ENCODE measurements around the gene WNT5A. TPM values are rescaled to one million over a fixed set of nuclear protein-coding genes. Genes with fewer than 3 reads are reported as not detected.

WNT5A gene
- total RNA-seq, 2 experiments from 2014 or later, result not detected

GRCh38 chr3:55471084-55471483 is 16.0 kb downstream of the WNT5A start:
- no peak for DNase-seq
- H3K27me3 Mint-ChIP-seq, result peaks cover 4% of the 10 kb centered on the region
- no peak overlapping the region for H3K27ac Mint-ChIP-seq
- intact Hi-C loops (cut with micrococcal nuclease), result no loop called here
- no peaks in the 10 kb centered on the region for H3K9me3 Mint-ChIP-seq
- POLR2A ChIA-PET, result no interaction called here
- H3K4me3 Mint-ChIP-seq, result no peak overlapping the region
- CTCF ChIA-PET, result no interaction called here
- H3K4me1 Mint-ChIP-seq (ENCODE audit: low read depth), result no peaks in the 10 kb centered on the region
- H3K36me3 Mint-ChIP-seq, result no peaks in the 10 kb centered on the region

DNA sequence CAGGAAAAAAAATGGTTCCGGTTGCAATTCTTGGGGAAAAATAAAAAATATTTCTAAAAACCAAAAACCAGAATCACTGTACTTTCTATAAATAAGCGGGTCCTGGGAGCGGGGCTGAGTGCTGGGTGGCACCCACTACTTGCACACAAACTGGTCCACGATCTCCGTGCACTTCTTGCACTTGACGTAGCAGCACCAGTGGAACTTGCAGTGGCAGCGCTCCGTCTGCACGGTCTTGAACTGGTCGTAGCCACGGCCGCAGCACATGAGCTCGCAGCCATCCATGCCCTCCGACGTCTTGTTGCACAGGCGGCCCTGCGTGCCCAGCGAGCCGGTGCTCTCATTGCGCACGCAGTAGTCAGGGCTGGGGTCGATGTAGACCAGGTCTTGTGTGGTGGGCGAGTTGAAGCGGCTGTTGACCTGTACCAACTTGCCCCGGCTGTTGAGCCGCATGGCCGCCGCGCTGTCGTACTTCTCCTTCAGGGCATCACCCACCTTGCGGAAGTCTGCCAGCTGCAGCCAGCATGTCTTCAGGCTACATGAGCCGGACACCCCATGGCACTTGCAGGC is 17.1 kb downstream of the WNT5A start:
- H3K36me3 Mint-ChIP-seq, result no peaks in the 10 kb centered on the region
- POLR2A ChIA-PET, result no interaction called here
- peaks cover 5% of the 10 kb centered on the region for H3K27me3 Mint-ChIP-seq
- no peak for DNase-seq
- H3K4me1 Mint-ChIP-seq (ENCODE audit: low read depth), result no peaks in the 10 kb centered on the region
- H3K27ac Mint-ChIP-seq, result no peak overlapping the region
- H3K4me3 Mint-ChIP-seq, result no peak overlapping the region
- no peaks in the 10 kb centered on the region for H3K9me3 Mint-ChIP-seq
- intact Hi-C loops (cut with micrococcal nuclease), result no loop called here
- CTCF ChIA-PET, result interaction anchor here (0.6 kb wide), 1 partner anchor 578 kb away, joined by 3 read pairs; no protein-coding TSS in a partner anchor

DNA sequence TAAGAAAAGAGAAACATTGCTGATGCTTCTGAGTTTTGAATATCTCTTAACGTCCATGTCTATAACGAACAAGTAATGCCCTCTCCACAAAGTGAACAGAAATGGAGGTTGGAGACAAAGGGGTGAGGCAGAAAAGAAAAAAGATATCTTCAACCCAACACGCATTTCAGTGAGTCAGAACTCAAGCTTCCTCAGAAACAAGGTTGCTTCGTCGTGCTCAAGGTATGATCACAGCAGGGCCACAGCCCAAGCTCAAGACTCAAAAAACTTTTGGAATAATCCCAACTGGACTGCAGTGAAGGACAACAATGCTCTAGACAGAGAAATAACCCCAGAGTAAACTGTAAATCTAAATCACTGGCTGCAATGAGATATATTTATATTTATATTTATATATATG is 18.9 kb downstream of the WNT5A start:
- H3K36me3 Mint-ChIP-seq, result no peaks in the 10 kb centered on the region
- H3K4me3 Mint-ChIP-seq, result no peak overlapping the region
- H3K9me3 Mint-ChIP-seq, result no peaks in the 10 kb centered on the region
- peaks cover 5% of the 10 kb centered on the region for H3K27me3 Mint-ChIP-seq
- H3K4me1 Mint-ChIP-seq (ENCODE audit: low read depth), result no peaks in the 10 kb centered on the region
- H3K27ac Mint-ChIP-seq, result no peak overlapping the region
- DNase-seq, result no peak
- POLR2A ChIA-PET, result no interaction called here
- CTCF ChIA-PET, result interaction anchor here (0.6 kb wide), 1 partner anchor 121 kb away, joined by 3 read pairs; no protein-coding TSS in a partner anchor
- intact Hi-C loops (cut with micrococcal nuclease), result no loop called here

GRCh38 chr3:55467099-55467498 is 20.0 kb downstream of the WNT5A start:
- intact Hi-C loops (cut with micrococcal nuclease), result no loop called here
- no peak overlapping the region for H3K27ac Mint-ChIP-seq
- H3K36me3 Mint-ChIP-seq, result no peaks in the 10 kb centered on the region
- CTCF ChIA-PET, result no interaction called here
- H3K9me3 Mint-ChIP-seq, result no peaks in the 10 kb centered on the region
- H3K4me3 Mint-ChIP-seq, result no peak overlapping the region
- peaks cover 5% of the 10 kb centered on the region for H3K27me3 Mint-ChIP-seq
- DNase-seq, result no peak
- H3K4me1 Mint-ChIP-seq (ENCODE audit: low read depth), result no peaks in the 10 kb centered on the region
- POLR2A ChIA-PET, result no interaction called here

GRCh38 chr3:55466526-55466925 is 20.6 kb downstream of the WNT5A start:
- no peak for DNase-seq
- H3K4me3 Mint-ChIP-seq, result no peak overlapping the region
- H3K27ac Mint-ChIP-seq, result no peak overlapping the region
- H3K9me3 Mint-ChIP-seq, result no peaks in the 10 kb centered on the region
- intact Hi-C loops (cut with micrococcal nuclease), result no loop called here
- no peaks in the 10 kb centered on the region for H3K36me3 Mint-ChIP-seq
- ChIA-PET CTCF (no interaction called here), POLR2A (no interaction called here)
- H3K27me3 Mint-ChIP-seq, result peaks cover 2% of the 10 kb centered on the region
- H3K4me1 Mint-ChIP-seq (ENCODE audit: low read depth), result no peaks in the 10 kb centered on the region

DNA sequence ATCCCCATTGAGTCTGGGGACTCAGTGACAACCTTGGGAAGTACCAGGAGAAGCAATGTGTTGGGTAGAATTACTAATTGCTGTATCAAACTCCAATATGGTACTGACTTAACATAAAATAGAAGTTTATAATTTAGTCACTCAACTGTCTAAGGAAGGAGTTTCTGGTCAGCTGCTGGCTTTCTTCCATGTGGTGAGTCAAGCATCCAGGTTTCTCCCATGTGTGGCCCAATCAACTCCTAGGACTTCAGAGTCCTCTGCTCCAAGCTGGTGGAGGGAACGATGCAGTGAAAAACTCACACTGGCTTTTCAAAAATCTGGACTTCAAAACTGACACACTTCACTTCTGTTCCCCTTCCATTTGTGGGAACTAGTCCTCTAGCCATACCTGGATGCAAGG is 25.2 kb downstream of the WNT5A start:
- intact Hi-C loops (cut with micrococcal nuclease), result no loop called here
- DNase-seq, result no peak
- H3K27me3 Mint-ChIP-seq, result peaks cover 2% of the 10 kb centered on the region
- no peaks in the 10 kb centered on the region for H3K4me1 Mint-ChIP-seq (ENCODE audit: low read depth)
- ChIA-PET CTCF (no interaction called here), POLR2A (no interaction called here)
- H3K36me3 Mint-ChIP-seq, result no peaks in the 10 kb centered on the region
- H3K9me3 Mint-ChIP-seq, result peaks cover 2% of the 10 kb centered on the region
- H3K27ac Mint-ChIP-seq, result no peak overlapping the region
- no peak overlapping the region for H3K4me3 Mint-ChIP-seq

DNA sequence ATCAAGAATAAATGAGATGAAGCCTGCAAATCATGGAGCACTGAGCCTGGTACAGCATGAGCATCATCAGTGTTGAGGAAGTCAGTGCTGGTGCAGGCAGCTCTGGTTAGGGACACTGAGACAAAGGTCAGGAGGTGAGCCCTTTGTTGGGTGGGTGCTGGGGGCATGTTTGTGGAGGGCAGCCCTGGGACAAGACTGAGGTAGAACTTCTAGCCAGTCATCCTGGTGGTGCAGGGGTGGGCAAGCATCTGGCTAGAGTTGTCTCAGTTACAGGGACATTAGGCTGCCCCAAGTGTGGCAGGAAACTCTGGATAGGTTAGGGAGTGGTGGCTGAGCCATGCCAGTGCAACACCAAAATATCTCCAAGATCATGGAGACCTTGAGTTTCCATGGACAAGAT is 27.3 kb downstream of the WNT5A start:
- no peak for DNase-seq
- intact Hi-C loops (cut with micrococcal nuclease), result no loop called here
- H3K4me3 Mint-ChIP-seq, result no peak overlapping the region
- CTCF ChIA-PET, result no interaction called here
- no peaks in the 10 kb centered on the region for H3K36me3 Mint-ChIP-seq
- no peak overlapping the region for H3K27ac Mint-ChIP-seq
- H3K4me1 Mint-ChIP-seq (ENCODE audit: low read depth), result no peaks in the 10 kb centered on the region
- H3K27me3 Mint-ChIP-seq, result no peaks in the 10 kb centered on the region
- POLR2A ChIA-PET, result no interaction called here
- peaks cover 2% of the 10 kb centered on the region for H3K9me3 Mint-ChIP-seq

GRCh38 chr3:55458181-55458790 is 28.8 kb downstream of the WNT5A start:
- POLR2A ChIA-PET, result no interaction called here
- Mint-ChIP-seq H3K27ac (no peak overlapping the region), H3K27me3 (no peaks in the 10 kb centered on the region), H3K4me3 (no peak overlapping the region), H3K36me3 (no peaks in the 10 kb centered on the region), H3K4me1 (ENCODE audit: low read depth) (no peaks in the 10 kb centered on the region), H3K9me3 (peaks cover 2% of the 10 kb centered on the region)
- intact Hi-C loops (cut with micrococcal nuclease), result no loop called here
- no peak for DNase-seq
- CTCF ChIA-PET, result no interaction called here

DNA sequence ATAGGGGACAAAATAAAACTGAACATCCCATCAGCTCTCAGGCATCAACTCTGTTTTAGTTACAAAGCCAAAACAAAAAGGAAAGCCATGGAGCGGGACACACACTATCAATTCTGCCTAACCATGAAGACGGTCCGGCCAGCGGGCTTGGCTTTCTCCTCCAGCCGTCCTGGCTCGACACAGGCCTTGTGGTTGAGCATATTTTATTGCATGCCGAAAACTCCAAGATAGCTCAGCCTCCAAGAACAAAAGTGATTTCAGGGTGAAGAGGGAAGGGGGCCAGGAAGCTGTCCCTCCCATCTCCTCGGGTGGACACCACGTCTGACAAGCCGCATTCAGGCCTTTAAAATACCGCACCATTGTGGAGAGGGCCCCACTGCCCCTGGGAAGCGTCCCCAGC is 31.2 kb downstream of the WNT5A start:
- Mint-ChIP-seq H3K36me3 (no peaks in the 10 kb centered on the region), H3K9me3 (peaks cover 2% of the 10 kb centered on the region), H3K27ac (no peak overlapping the region), H3K27me3 (no peaks in the 10 kb centered on the region), H3K4me3 (no peak overlapping the region), H3K4me1 (ENCODE audit: low read depth) (no peaks in the 10 kb centered on the region)
- ChIA-PET POLR2A (no interaction called here), CTCF (no interaction called here)
- intact Hi-C loops (cut with micrococcal nuclease), result no loop called here
- DNase-seq, result no peak

DNA sequence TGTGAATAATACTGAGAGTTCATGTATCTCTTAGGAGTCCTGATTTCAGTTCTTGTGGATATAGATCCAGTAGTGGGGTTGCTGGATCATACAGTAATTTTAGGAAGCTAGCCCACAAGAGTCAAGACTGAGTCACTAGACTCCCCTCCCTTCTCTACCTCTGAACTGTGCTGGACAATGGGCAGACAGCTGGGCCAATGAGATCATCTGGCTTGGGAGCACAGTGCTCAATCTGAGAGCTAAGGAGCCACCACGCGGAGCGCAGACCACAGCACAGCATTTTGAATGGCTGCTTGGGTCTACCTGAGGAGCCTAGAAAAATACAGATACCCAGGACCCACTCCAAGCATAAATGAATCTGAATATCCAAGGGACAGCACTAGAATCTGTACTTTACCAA is 32.5 kb downstream of the WNT5A start:
- Mint-ChIP-seq H3K4me3 (no peak overlapping the region), H3K36me3 (no peaks in the 10 kb centered on the region), H3K4me1 (ENCODE audit: low read depth) (no peaks in the 10 kb centered on the region), H3K27me3 (no peaks in the 10 kb centered on the region), H3K27ac (no peak overlapping the region), H3K9me3 (peaks cover 2% of the 10 kb centered on the region)
- intact Hi-C loops (cut with micrococcal nuclease), result no loop called here
- POLR2A ChIA-PET, result no interaction called here
- no peak for DNase-seq
- CTCF ChIA-PET, result no interaction called here

GRCh38 chr3:55453886-55454496 is 33.1 kb downstream of the WNT5A start:
- Mint-ChIP-seq H3K27me3 (no peaks in the 10 kb centered on the region), H3K4me3 (no peak overlapping the region), H3K36me3 (no peaks in the 10 kb centered on the region), H3K4me1 (ENCODE audit: low read depth) (no peaks in the 10 kb centered on the region), H3K27ac (no peak overlapping the region), H3K9me3 (peaks cover 2% of the 10 kb centered on the region)
- DNase-seq, result no peak
- ChIA-PET POLR2A (no interaction called here), CTCF (no interaction called here)
- intact Hi-C loops (cut with micrococcal nuclease), result no loop called here

- CTCF ChIA-PET, result no interaction called here
These were observed 34.2 kb downstream of the WNT5A start for GRCh38 chr3:55452886-55453285.

GRCh38 chr3:55449527-55449926 is 37.6 kb downstream of the WNT5A start:
- H3K4me3 Mint-ChIP-seq, result no peak overlapping the region
- ChIA-PET POLR2A (no interaction called here), CTCF (no interaction called here)
- no peak for DNase-seq
- no peaks in the 10 kb centered on the region for H3K9me3 Mint-ChIP-seq
- no peaks in the 10 kb centered on the region for H3K36me3 Mint-ChIP-seq
- H3K27me3 Mint-ChIP-seq, result no peaks in the 10 kb centered on the region
- intact Hi-C loops (cut with micrococcal nuclease), result no loop called here
- no peak overlapping the region for H3K27ac Mint-ChIP-seq
- H3K4me1 Mint-ChIP-seq (ENCODE audit: low read depth), result no peaks in the 10 kb centered on the region

More at GRCh38 chr3:55452886-55453285, 34.2 kb downstream of the WNT5A start:
- Mint-ChIP-seq H3K27me3 (no peaks in the 10 kb centered on the region), H3K4me1 (ENCODE audit: low read depth) (no peaks in the 10 kb centered on the region), H3K9me3 (peaks cover 2% of the 10 kb centered on the region), H3K27ac (no peak overlapping the region), H3K36me3 (no peaks in the 10 kb centered on the region), H3K4me3 (no peak overlapping the region)
- DNase-seq, result no peak
- intact Hi-C loops (cut with micrococcal nuclease), result no loop called here
- POLR2A ChIA-PET, result no interaction called here

Measured in activated CD4-positive, alpha-beta memory T cell treated with anti-CD3 and anti-CD28 coated beads for 36 hours (primary cell).